Breast epithelium (tissue), 4 donors: ENCODE data around the gene CNGA4. TPM values are rescaled to one million over a fixed set of nuclear protein-coding genes. Genes with fewer than 3 reads are reported as not detected.

Experiments
- DNase-seq, 2 donors: peaks; one replicate each; pipeline ENCODE4 v3.0.0-alpha.2; 2019; ENCODE audit warnings: low spot score in 2 of 2
- H3K27ac ChIP-seq, 2 donors: fragments of 200-600 bp; sonication (generic) in 1 of 2; one replicate each; pipeline ENCODE4 v1.5.1; 2016 to 2019; ENCODE audit warnings: mild to moderate bottlenecking in 1 of 2
- H3K27me3 ChIP-seq, 2 donors: fragments of 200-600 bp; sonication (generic) in 1 of 2; one replicate each; pipeline versions ENCODE4 v1.5.1 to v1.6.0; 2017 to 2019; ENCODE audit warnings: control low read depth in 1 of 2, mild to moderate bottlenecking in 1 of 2
- H3K36me3 ChIP-seq: fragments of 200-600 bp; one replicate; pipeline ENCODE4 v1.5.1; 2019
- H3K4me1 ChIP-seq, 2 donors: fragments of 200-600 bp; sonication (generic); one replicate each; pipeline ENCODE4 v1.5.1; 2016 to 2019; ENCODE audit warnings: control low read depth in 1 of 2
- H3K4me3 ChIP-seq, 3 donors: fragments of 200-600 bp; sonication (generic); 1 replicate in 2 of 3; 2 replicates in 1 of 3; pipeline ENCODE4 v1.5.1; 2016 to 2019; ENCODE audit warnings: mild to moderate bottlenecking in 3 of 3, moderate library complexity in 2 of 3
- H3K9me3 ChIP-seq, 2 donors: fragments of 200-600 bp; sonication (generic) in 1 of 2; one replicate each; pipeline ENCODE4 v1.5.1; 2016 to 2019; ENCODE audit warnings: control low read depth in 1 of 2
- POLR2A ChIP-seq: fragments of 450-650 bp; IDR thresholded peaks from one replicate; pipeline ENCODE4 v1.6.1; 2016; ENCODE audit warnings: antibody characterized with exemption, mild to moderate bottlenecking, moderate library complexity
- POLR2AphosphoS5 ChIP-seq, 3 donors: sonication (generic); formaldehyde crosslinking; IDR thresholded peaks; one replicate each; pipeline ENCODE4 v1.6.1; 2017; ENCODE audit warnings: antibody characterized with exemption in 3 of 3
- intact Hi-C: fragments of 100-400 bp; cut with DNase I; formaldehyde crosslinking; loops from one replicate; pipeline ENCODE4 v1.15.1; 2023; ENCODE audit warnings: low total_unique reads
- total RNA-seq, 3 donors: library from RNA; depleted of rRNA; stranded (reverse); fragments of >200 nt; gene quantifications; one replicate each; pipeline ENCODE4 v1.1.0, GENCODE V29; 2016
- TF ChIP-seq, protein P1 (sequence below), 3 donors: fragments of 450-650 bp; IDR thresholded peaks; one replicate each; pipeline ENCODE4 v1.5.1; 2016 to 2017; ENCODE audit warnings: antibody characterized with exemption in 3 of 3, mild to moderate bottlenecking in 3 of 3, moderate library complexity in 3 of 3

CNGA4 gene
- total RNA-seq, 3 donors from 2014 or later = 0.29 to 0.48 TPM; not detected in 1

DNA sequence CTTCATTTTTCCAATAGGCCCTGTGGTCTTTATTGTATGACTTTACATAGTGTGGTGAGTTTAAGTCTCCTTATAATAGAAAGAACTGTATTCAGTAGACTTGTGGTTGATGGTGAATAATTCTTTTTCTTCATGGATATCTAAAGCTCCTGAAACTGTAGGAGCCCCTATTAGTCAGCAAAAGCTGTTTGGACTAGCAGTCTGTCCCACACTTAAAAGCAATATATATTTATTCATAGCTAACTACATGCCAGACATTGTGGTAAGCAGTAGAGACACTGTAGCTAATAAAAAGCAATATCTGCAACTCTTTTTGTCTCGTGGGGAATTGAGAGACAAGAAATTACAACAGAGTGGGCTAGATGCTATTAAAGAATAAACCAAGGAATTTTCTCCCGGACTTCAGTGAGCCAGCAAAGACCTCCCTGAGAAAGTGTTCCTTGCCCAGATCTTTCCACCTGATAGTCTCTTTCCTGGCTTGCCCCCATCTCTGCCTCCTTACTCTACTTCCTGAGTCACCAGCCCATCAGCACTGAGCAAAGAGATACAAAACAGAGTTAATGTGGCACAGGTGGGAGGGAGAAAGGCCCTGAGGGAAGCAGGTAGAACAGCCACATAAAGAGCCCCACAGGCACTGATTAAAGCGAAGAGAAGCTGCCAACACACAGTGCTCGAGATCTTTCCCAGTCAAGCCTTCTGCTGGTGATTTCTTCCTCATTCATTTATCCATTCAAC is 41.3 kb upstream of the CNGA4 start:
- no peak for DNase-seq
- no peak for TF ChIP-seq POLR2A
- TF ChIP-seq, protein P1, sequence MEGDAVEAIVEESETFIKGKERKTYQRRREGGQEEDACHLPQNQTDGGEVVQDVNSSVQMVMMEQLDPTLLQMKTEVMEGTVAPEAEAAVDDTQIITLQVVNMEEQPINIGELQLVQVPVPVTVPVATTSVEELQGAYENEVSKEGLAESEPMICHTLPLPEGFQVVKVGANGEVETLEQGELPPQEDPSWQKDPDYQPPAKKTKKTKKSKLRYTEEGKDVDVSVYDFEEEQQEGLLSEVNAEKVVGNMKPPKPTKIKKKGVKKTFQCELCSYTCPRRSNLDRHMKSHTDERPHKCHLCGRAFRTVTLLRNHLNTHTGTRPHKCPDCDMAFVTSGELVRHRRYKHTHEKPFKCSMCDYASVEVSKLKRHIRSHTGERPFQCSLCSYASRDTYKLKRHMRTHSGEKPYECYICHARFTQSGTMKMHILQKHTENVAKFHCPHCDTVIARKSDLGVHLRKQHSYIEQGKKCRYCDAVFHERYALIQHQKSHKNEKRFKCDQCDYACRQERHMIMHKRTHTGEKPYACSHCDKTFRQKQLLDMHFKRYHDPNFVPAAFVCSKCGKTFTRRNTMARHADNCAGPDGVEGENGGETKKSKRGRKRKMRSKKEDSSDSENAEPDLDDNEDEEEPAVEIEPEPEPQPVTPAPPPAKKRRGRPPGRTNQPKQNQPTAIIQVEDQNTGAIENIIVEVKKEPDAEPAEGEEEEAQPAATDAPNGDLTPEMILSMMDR (IDR thresholded peaks at IDR 0.05) = no peak
- no peak for TF ChIP-seq POLR2AphosphoS5 (IDR thresholded peaks at IDR 0.05)

DNA sequence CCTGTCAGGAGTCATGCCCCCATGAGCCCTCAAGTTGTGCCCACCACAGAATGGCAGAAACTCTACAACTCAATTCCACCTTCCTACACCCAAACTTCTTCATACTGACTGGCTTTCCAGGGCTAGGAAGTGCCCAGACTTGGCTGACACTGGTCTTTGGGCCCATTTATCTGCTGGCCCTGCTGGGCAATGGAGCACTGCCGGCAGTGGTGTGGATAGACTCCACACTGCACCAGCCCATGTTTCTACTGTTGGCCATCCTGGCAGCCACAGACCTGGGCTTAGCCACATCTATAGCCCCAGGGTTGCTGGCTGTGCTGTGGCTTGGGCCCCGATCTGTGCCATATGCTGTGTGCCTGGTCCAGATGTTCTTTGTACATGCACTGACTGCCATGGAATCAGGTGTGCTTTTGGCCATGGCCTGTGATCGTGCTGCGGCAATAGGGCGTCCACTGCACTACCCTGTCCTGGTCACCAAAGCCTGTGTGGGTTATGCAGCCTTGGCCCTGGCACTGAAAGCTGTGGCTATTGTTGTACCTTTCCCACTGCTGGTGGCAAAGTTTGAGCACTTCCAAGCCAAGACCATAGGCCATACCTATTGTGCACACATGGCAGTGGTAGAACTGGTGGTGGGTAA is 39.6 kb upstream of the CNGA4 start, which contains the start of gene OR52W1:
TSS of gene OR52W1 (plus strand) at position 51 of the 637 bp plus-strand sequence. CDS start at position 51, 0 bp downstream.
- no peaks in the 10 kb centered on the region for H3K27me3 ChIP-seq
- H3K27ac ChIP-seq = no peak within 1 kb of the TSS

More for the DNA sequence above, 41.3 kb upstream of the CNGA4 start:
- H3K9me3 ChIP-seq = no peaks in the 10 kb centered on the region
- intact Hi-C loops = no loop called here
- no peak overlapping the region for H3K27ac ChIP-seq
- no peak overlapping the region for H3K4me3 ChIP-seq
- H3K36me3 ChIP-seq = no peaks in the 10 kb centered on the region
- H3K27me3 ChIP-seq = no peaks in the 10 kb centered on the region
- H3K4me1 ChIP-seq = no peaks in the 10 kb centered on the region

DNA sequence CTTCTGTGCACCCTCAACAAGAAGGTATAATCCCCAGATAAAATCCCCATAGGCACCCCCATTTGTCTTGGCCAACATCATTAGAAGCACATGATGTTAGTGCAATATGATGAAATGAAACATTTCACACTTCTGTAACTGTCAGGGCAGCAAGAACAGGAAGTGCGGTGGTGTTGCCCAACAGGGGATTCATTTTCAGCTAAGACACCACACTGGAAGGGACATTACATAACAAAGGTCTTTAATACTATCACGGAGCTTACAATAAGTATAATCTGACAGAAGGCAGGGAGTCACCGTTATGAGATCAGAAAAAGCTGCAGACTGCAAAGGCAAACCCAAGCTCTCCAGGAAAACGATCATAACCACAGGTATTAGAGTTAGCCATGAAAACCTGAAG is 37.9 kb upstream of the CNGA4 start:
- no peak for DNase-seq
- intact Hi-C loops = no loop called here

More for the DNA sequence above, 39.6 kb upstream of the CNGA4 start, which contains the start of gene OR52W1:
- no peak for DNase-seq
- Histone ChIP-seq H3K36me3 (no peaks in the 10 kb centered on the region), H3K4me1 (no peaks in the 10 kb centered on the region), H3K4me3 (no peak within 1 kb of the TSS), H3K9me3 (no peaks in the 10 kb centered on the region)
- intact Hi-C loops = no loop called here
- no peak for TF ChIP-seq POLR2A
- no peak for TF ChIP-seq POLR2AphosphoS5 (IDR thresholded peaks at IDR 0.05)
- TF ChIP-seq, protein P1 (IDR thresholded peaks at IDR 0.05) = no peak

DNA sequence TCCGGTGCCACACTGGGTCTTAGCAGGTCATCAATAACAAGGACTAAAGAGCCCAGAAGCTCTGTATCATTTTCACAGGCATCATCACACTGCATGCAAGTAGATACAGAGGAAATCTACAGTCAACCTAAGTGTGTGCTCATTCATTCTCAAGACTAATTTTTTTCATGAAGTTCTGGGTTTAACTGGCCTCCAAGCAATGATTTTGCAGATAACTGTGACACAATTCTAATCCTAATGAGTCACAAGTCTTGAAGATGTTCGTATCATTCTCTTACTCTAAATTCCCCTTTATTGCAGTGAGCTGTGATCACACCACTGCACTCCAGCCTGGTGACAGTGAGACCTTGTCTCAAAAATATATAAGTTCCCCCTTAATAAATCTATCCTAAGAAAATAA is 37.4 kb upstream of the CNGA4 start:
- TF ChIP-seq POLR2A (no peak), POLR2AphosphoS5 (IDR thresholded peaks at IDR 0.05) (no peak)
- TF ChIP-seq, protein P1 (IDR thresholded peaks at IDR 0.05) = no peak
- intact Hi-C loops = no loop called here
- Histone ChIP-seq H3K27me3 (no peaks in the 10 kb centered on the region), H3K4me3 (no peak overlapping the region), H3K36me3 (no peaks in the 10 kb centered on the region), H3K27ac (no peak overlapping the region), H3K9me3 (no peaks in the 10 kb centered on the region), H3K4me1 (no peaks in the 10 kb centered on the region)
- DNase-seq = no peak

More for the DNA sequence above, 37.9 kb upstream of the CNGA4 start:
- Histone ChIP-seq H3K27me3 (no peaks in the 10 kb centered on the region), H3K4me1 (no peaks in the 10 kb centered on the region), H3K36me3 (no peaks in the 10 kb centered on the region), H3K27ac (no peak overlapping the region), H3K4me3 (no peak overlapping the region), H3K9me3 (no peaks in the 10 kb centered on the region)
- TF ChIP-seq, protein P1 (IDR thresholded peaks at IDR 0.05) = no peak
- no peak for TF ChIP-seq POLR2A
- no peak for TF ChIP-seq POLR2AphosphoS5 (IDR thresholded peaks at IDR 0.05)

DNA sequence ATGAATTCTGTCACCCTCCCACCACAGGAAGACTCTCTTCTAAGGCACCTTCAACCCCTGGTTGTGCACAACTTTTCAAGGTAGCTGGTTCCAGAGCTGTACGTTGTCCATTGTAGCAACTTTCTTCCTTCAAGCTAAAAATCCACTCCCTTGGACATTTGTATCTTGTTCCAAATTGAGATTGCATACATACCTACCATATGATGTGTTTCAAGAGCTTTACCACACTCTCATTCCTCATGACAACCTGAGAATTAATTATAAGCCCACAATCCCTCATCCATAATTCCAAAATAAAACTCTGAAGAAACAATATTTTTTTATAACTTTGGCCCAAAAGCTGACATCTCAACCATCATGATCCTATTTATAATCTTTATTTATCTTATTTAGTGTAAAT is 36.8 kb upstream of the CNGA4 start:
- H3K27ac ChIP-seq = no peak overlapping the region
- H3K4me3 ChIP-seq = no peak overlapping the region
- no peak for TF ChIP-seq POLR2AphosphoS5 (IDR thresholded peaks at IDR 0.05)
- TF ChIP-seq POLR2A = no peak
- TF ChIP-seq, protein P1 (IDR thresholded peaks at IDR 0.05) = no peak
- intact Hi-C loops = no loop called here
- no peak for DNase-seq
- no peaks in the 10 kb centered on the region for H3K27me3 ChIP-seq
- no peaks in the 10 kb centered on the region for H3K4me1 ChIP-seq
- H3K36me3 ChIP-seq = no peaks in the 10 kb centered on the region
- no peaks in the 10 kb centered on the region for H3K9me3 ChIP-seq
